Measurements from ENCODE around the gene ELOVL6. TPM values are rescaled to one million over a fixed set of nuclear protein-coding genes. Genes with fewer than 3 reads are reported as not detected.

The ELOVL6 gene
- polyA plus RNA-seq, 1 donor from 2014 or later: 21.3 TPM

DNA sequence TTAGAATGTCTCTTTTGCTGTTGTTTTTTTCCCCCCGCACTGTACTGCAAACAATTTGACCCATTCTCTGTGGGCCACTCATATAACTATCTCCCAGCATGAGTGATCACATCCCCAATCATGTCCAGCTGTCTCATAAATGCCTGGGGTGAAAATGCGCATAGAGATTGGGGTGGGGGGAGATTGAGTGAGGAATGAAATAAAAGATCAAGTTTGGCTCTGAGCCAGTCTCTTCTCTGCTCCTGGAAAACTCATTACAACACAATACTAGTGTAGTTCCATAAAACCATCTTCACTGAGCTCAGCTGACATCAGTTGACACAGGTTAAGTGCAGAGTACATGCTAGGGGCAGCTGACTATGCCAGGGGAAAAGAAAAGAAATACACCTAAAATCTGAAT is 188.9 kb downstream of the ELOVL6 start:
- Histone ChIP-seq H3F3A (ENCODE audit: insufficient read depth, low read length, poor library complexity, severe bottlenecking) (no peaks in the 10 kb centered on the region), H3K4me2 (ENCODE audit: low read length) (no peak overlapping the region), H2AFZ (ENCODE audit: low read depth, low read length) (no peak overlapping the region), H3K9ac (ENCODE audit: low read length) (no peak overlapping the region), H3K9me2 (ENCODE audit: insufficient read depth, low read length) (no peaks in the 10 kb centered on the region), H3K79me2 (replicated peaks; ENCODE audit: insufficient read depth, low read length) (no peaks in the 10 kb centered on the region), H3K36me3 (ENCODE audit: insufficient read depth, low read length) (no peaks in the 10 kb centered on the region), H3K27me3 (ENCODE audit: insufficient read depth, low read depth, low read length) (no peaks in the 10 kb centered on the region), H3K9me3 (ENCODE audit: low read length) (no peaks in the 10 kb centered on the region), H4K20me1 (ENCODE audit: insufficient read depth) (no peaks in the 10 kb centered on the region), H3K4me3 (ENCODE audit: low read length) (no peak overlapping the region), H3K27ac (ENCODE audit: low read length) (no peak overlapping the region)
- TF ChIP-seq, protein P1, sequence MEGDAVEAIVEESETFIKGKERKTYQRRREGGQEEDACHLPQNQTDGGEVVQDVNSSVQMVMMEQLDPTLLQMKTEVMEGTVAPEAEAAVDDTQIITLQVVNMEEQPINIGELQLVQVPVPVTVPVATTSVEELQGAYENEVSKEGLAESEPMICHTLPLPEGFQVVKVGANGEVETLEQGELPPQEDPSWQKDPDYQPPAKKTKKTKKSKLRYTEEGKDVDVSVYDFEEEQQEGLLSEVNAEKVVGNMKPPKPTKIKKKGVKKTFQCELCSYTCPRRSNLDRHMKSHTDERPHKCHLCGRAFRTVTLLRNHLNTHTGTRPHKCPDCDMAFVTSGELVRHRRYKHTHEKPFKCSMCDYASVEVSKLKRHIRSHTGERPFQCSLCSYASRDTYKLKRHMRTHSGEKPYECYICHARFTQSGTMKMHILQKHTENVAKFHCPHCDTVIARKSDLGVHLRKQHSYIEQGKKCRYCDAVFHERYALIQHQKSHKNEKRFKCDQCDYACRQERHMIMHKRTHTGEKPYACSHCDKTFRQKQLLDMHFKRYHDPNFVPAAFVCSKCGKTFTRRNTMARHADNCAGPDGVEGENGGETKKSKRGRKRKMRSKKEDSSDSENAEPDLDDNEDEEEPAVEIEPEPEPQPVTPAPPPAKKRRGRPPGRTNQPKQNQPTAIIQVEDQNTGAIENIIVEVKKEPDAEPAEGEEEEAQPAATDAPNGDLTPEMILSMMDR (IDR thresholded peaks at IDR 0.05; ENCODE audit: poor library complexity, severe bottlenecking): no peak
- TF ChIP-seq TAF1 (IDR thresholded peaks at IDR 0.05; ENCODE audit: low read depth) (no peak), SMC3 (conservative IDR thresholded peaks at IDR 0.05; ENCODE audit: poor library complexity) (no peak), EZH2 (IDR thresholded peaks at IDR 0.05; ENCODE audit: borderline replicate concordance, insufficient read depth, low read length, poor library complexity, severe bottlenecking) (no peak), POLR2AphosphoS5 (IDR thresholded peaks at IDR 0.05) (no peak), RAD21 (conservative IDR thresholded peaks at IDR 0.05) (no peak), MXI1 (conservative IDR thresholded peaks at IDR 0.05; ENCODE audit: poor library complexity, severe bottlenecking) (no peak), EP300 (conservative IDR thresholded peaks at IDR 0.05; ENCODE audit: poor library complexity, severe bottlenecking) (no peak)
- TF ChIP-seq, protein P2, sequence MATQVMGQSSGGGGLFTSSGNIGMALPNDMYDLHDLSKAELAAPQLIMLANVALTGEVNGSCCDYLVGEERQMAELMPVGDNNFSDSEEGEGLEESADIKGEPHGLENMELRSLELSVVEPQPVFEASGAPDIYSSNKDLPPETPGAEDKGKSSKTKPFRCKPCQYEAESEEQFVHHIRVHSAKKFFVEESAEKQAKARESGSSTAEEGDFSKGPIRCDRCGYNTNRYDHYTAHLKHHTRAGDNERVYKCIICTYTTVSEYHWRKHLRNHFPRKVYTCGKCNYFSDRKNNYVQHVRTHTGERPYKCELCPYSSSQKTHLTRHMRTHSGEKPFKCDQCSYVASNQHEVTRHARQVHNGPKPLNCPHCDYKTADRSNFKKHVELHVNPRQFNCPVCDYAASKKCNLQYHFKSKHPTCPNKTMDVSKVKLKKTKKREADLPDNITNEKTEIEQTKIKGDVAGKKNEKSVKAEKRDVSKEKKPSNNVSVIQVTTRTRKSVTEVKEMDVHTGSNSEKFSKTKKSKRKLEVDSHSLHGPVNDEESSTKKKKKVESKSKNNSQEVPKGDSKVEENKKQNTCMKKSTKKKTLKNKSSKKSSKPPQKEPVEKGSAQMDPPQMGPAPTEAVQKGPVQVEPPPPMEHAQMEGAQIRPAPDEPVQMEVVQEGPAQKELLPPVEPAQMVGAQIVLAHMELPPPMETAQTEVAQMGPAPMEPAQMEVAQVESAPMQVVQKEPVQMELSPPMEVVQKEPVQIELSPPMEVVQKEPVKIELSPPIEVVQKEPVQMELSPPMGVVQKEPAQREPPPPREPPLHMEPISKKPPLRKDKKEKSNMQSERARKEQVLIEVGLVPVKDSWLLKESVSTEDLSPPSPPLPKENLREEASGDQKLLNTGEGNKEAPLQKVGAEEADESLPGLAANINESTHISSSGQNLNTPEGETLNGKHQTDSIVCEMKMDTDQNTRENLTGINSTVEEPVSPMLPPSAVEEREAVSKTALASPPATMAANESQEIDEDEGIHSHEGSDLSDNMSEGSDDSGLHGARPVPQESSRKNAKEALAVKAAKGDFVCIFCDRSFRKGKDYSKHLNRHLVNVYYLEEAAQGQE (IDR thresholded peaks at IDR 0.05; ENCODE audit: borderline replicate concordance): no peak

DNA sequence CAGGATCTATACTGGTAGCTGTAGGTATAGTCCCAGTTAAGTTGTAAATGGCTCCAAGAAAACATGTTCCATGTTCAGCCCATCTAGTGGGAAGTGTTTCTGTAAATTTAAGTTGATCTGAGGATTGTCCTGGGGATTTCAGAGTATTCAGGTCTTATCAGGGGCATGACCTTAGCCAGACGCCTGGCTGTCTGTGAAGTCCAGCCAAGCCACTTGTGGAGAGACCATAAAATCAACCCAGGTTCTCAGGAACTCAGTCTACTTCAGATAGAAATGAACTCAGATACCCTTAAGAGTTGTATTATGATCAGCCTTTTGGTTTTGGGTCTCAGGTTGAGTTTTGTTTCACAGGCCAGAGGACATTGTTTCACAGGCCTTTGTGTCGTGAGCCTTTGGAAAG is 189.9 kb downstream of the ELOVL6 start:
- Histone ChIP-seq H3K9ac (ENCODE audit: low read length) (no peak overlapping the region), H3K36me3 (ENCODE audit: insufficient read depth, low read length) (no peaks in the 10 kb centered on the region), H3K9me2 (ENCODE audit: insufficient read depth, low read length) (no peaks in the 10 kb centered on the region), H3F3A (ENCODE audit: insufficient read depth, low read length, poor library complexity, severe bottlenecking) (no peaks in the 10 kb centered on the region), H3K4me3 (ENCODE audit: low read length) (no peak overlapping the region), H3K27ac (ENCODE audit: low read length) (no peak overlapping the region), H4K20me1 (ENCODE audit: insufficient read depth) (no peaks in the 10 kb centered on the region), H3K27me3 (ENCODE audit: insufficient read depth, low read depth, low read length) (no peaks in the 10 kb centered on the region), H3K9me3 (ENCODE audit: low read length) (no peaks in the 10 kb centered on the region), H3K79me2 (replicated peaks; ENCODE audit: insufficient read depth, low read length) (no peaks in the 10 kb centered on the region), H2AFZ (ENCODE audit: low read depth, low read length) (no peak overlapping the region), H3K4me2 (ENCODE audit: low read length) (no peak overlapping the region)
- TF ChIP-seq RAD21 (conservative IDR thresholded peaks at IDR 0.05): no peak
- TF ChIP-seq, protein P2 (IDR thresholded peaks at IDR 0.05; ENCODE audit: borderline replicate concordance): no peak
